IPS-11a (cell line): ENCODE results near the gene CD81.
"Not testable (repeated sequence)": the region's sequence is repeated elsewhere in the genome, so short reads cannot be mapped to it uniquely, and the experiment has no call there.

Source experiments
- H3K4me3 ChIP-seq: one replicate; pipeline ENCODE4 v1.5.1; 2013; ENCODE audit warnings: low read depth, low read length, control low read depth

The CD81 gene

DNA sequence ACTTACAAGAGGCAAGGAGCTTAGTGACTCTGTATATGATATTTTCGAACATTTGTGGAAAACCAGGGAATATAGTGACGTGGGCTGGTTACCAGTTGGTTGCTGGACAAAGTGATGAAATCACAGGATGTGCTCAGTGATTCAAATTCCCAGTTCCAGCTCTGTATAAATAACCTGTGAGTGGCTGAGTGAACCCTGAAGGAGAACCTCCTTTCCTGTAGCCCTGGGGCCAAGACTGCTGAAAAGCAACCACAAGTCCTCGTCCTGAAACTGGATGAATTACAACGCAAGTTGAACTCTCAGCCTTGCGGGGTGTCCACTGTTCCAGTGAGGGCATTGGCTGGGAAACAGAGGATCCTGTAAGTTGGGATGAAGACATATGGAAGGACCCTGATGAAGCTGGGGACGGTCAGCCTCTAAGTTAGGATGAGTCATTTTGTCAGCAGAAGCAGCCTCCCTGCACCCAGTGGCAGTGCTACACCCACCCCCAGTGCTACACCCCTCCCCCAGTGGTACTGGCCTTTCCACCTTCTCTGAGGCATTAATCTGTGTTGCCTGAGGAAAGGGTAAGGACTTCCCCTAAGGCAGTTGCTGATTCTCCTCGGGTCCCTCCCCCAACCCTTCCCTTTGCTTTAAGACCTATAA, 22.0 kb upstream of the CD81 start:
- no peak overlapping the region for H3K4me3 ChIP-seq

DNA sequence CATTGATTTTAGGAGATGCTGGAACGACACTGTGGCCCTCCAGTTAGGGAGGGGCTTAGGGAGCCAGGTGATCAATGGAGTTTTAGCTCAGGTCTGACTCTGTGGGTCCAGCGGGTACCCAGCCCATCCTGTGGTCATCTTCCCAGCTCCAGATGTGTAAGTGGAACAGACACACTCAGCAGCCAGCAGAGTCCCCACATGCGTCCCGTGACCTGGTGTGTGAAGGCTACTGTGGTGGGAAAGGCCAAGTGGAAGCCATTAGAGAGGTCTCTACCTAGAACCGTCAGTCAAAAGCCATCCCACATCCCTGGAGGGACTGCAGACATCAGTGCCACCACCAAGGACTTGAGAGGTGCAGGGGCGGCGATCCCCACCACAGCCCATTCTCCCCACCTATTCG, 19.9 kb upstream of the CD81 start:
- H3K4me3 ChIP-seq, result no peak overlapping the region

DNA sequence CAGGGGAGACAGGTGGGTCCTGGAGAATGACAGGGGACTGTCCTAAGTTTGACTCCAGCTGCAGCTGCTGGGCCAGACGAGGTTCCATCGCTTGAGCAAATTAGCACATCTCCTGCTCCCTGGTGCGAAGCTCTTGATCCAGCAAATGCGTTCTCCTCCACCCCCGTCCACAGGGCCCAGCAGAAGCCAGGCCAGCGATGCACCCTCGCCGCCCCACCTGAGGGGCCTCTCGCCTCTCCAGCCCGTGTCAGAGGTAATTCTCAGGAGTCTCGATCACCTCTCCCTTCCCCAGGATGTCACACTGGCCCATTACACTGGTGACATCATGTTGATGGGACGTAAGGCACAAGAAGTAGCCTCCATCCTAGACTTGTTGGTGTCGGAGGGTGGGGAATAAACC, 19.5 kb upstream of the CD81 start:
- not testable (repeated sequence) for H3K4me3 ChIP-seq

DNA sequence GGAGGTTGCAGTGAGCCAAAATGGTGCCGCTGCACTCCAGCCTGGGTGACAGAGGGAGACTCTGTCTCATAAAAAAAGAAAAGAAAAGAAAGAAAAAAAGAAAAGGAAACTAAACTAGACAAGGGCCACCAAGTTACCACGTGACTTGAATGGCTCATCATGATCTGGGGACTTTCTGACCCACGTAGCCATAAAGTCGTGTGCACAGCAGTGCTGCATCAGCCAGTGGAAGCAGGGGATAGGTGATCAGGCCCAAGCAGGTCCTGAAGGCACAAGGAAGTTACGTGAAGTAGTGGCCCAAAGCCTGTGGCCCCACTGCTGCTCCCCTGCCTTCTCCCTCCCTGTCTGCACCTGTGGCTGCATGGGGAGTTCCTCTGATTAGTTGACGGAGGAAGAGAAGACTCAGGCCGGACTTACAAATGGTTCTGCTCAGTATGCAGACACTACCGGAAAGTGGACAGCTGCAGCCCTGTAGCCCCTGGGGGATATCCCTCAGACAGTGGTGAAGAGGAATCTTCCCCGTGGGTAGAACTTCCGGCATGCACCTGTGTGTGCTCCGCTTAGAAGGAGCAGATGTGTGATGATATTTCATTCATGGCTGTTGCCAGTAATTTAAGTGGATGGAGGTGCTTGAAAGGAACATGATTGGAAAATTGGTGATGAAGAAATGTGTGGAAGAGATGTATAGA, 18.2 kb upstream of the CD81 start:
- H3K4me3 ChIP-seq, result no peak overlapping the region

DNA sequence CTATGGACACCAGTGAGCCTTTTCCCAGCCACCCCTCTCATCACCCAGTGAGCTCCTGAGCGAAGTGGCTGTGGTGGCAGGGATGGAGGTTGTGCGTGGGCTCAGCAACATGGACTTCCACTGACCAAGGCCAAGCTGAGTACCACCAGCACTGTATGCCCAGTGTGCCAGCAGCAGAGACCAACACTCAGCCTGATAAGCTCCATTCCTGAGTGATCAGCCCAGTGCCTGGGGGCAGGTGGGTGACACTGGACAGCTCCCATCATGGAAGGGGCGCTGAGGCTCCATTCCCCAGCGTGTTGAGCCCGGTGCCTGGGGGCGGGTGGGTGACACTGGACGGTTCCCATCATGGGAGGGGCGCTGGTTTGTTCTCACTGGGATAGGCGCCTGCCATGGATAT, 17.6 kb upstream of the CD81 start:
- H3K4me3 ChIP-seq, result no peak overlapping the region

DNA sequence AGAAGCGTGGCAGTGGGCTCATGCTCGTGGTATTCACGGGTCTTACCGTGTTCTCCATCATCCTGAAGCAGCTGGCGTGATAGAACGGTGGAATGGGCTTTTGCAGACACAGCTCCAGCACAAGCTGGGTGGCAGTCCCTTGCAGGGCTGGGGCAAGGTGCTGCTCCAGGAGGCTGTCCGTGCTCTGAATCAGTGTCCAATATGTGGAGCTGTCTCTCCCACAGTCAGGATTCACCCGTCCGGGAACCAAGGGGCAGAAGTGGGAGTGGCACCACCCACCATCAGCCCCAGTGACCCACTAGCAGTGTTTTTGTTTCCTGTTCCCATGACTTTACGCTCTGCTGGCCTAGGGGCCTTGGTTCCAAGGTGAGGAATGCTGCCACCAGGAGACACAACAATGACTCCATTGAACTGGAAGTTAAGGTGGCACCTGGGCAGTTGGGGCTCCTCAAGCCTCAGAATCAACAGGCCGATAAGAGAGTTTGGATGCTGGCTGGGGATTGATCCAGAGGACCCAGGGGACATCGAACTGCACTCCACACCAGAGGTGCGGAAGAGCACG, 16.9 kb upstream of the CD81 start:
- H3K4me3 ChIP-seq, result no peak overlapping the region

DNA sequence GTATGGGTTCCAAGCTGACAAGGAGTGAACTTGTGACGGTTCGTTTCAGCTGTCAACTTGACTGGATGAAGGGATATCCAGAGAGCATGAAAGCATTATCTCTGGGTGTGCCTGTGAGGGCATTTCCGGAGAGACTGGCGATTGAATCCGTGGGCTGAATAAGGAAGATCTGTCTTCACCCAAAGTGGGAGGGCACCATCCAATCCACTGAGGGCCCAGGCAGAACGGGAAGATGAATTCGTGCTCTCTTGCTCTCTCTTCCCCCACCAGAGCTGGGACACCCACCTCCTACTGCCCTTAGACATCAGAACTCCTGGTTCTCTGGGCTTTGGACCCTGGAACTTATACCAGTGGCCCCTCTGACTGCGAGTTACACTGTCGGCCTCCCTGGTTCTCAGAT, 15.5 kb upstream of the CD81 start:
- no peak overlapping the region for H3K4me3 ChIP-seq

DNA sequence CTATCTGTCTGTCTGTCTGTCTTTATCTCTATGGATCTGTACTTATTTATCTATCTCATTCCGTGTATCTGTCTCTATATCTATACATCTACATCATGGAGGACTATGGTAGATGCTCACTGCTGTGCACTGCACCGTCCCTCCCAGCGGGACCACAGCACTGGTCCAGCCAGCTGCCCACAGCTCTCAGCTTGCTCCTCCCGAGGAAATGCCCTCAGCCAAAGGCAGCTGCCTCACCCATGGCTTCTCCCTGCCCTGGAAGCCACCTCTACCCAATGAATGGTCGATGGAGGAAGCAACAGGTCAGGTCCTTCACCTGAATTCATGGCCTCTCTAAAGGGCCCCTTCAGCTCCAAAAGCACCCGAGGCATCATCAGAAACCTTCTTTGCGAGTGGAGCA, 14.7 kb upstream of the CD81 start:
- no peak overlapping the region for H3K4me3 ChIP-seq

DNA sequence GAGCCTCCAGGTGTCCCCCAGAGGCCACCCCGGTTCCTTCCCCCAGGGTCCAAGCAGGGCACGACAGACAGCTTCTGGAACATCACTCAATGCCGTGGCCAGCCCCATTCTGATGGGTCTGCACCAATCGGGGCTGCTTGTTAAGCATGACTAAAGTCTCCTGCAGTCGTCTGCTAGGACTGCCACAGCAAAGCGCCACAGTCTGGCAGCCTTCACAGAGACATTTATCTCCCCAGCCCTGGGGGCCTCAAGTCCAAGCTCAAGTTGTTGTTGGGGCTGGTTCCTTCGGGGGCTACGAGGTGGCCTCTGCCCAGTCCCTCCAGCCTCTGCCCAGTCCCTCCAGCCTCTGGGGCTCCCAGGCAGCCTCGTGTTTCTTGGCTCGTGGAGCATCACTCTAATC, 14.0 kb upstream of the CD81 start:
- H3K4me3 ChIP-seq, result no peak overlapping the region

DNA sequence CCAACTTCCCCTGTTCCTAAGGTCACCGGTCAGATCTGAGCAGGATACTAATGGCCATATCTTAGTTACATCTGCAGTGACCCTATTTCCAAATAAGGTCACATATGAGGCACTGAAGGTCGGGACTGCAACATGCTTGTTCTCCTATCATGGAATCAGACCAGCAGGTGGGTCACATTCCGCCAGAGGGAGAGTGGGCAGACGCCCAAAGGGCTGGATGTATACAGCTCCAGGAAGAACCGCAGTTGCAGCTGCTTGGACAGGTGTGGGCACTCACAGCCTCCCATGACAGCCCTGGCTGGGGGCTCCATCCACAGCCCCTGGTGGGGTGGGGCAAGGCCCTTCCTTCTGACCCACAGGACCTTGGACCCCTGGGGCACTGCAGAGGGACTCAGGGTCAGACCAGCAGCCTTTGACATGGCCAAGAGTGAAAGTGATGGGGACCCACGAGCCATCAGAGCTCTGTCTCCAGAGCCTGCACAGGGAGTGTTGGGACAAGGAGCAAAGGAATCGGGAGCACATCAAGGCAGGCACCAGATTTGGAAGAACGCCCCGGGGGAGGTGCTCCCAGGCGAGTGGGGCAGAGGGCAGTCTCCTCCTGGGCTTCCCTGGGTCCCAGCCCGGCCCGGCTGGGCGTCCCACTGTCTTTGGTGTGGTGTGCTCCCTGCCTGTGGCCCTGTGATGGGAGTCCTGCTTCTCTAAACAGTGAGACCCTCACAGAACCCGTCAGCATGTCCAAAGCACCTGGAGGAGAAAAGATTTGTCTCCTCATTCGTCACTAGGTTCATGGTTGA, 13.3 kb upstream of the CD81 start:
- H3K4me3 ChIP-seq, result no peak overlapping the region

DNA sequence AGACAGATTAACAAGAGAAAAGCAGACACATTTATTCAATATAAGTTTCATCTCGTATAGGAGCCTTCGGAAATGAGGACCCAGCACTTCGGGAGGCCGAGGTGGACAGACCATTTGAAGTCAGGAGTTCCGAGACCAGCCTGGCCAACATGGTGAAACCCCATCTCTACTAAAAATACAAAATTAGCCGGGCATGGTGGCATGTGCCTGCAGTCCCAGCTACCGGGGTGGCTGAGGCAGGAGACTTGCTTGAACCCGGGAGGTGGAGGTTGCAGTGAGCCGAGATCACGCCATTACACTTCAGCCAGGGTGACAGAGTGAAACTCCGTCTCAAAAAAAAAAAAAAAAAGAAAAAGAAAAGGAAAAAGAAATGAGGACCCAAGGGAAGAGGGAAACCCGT, 12.7 kb upstream of the CD81 start:
- H3K4me3 ChIP-seq, result not testable (repeated sequence)

DNA sequence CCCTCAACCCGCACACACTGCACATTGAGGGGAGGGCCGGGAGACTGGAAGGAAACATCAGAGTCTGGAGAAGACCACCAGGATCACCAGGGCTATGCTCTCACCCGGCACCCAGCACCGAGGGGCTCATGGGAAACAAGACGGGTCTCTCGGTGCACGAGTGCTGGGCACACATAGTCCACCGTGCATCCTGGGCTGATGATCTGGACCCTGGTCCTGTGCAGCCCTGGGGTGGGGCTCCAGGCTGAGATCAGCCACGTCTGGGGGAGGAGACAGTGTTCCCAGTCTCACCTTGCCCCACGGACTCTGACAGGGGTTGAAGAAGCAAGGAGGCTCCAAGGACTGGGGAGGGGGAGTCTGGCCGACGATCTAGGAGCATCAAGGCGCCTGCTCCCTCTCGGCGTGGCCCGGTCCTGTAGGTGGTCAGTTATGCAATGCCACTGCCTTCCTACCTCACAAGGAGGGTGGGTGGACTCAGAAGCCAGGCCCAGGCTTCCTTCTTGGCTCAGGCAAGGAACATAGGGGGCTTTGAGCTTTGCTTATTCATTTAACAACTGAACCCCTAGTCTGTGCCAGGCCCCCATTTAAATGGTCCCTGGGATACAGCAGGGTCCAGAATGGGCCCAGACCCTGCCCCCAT, 11.4 kb upstream of the CD81 start:
- no peak overlapping the region for H3K4me3 ChIP-seq

DNA sequence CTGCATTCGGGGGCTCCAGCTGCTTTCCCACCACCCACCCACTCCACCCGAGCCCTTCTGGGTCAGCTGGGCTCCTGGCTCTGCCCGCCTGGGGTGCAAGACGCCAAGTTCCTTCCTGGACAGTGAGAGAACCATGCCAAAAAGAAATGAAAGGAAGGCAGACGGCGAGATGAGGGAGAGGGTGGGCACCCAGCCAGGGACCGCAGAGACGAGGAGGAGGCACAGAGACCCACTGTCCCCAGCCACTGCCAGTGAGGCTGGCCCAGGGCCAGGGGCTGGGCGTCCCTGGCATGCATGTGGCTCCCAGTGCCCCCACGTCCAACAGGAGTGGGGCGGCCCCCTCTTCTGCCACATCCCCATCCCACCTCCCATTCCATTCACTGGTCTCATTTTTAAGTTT, 10.8 kb upstream of the CD81 start:
- H3K4me3 ChIP-seq, result no peak overlapping the region

DNA sequence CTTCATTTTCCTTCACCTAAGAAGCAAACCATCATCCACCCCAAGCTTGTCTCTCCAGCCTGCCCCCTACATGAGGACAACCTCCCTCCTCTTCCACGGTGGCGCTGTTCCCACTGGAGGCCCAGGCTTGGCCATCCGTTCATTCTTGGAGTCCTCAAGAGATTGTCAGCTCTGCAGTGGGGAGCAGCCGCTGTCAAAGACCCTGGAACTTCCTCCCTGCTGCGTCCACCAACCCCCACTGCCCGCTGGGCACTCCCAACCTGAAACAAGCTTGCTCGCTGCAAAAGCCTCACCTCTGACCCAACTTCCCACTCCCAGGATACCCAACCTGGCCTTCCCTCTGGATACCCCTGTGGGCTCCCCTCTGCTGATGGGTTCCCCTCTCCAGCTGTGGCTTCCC, 10.4 kb upstream of the CD81 start:
- no peak overlapping the region for H3K4me3 ChIP-seq

DNA sequence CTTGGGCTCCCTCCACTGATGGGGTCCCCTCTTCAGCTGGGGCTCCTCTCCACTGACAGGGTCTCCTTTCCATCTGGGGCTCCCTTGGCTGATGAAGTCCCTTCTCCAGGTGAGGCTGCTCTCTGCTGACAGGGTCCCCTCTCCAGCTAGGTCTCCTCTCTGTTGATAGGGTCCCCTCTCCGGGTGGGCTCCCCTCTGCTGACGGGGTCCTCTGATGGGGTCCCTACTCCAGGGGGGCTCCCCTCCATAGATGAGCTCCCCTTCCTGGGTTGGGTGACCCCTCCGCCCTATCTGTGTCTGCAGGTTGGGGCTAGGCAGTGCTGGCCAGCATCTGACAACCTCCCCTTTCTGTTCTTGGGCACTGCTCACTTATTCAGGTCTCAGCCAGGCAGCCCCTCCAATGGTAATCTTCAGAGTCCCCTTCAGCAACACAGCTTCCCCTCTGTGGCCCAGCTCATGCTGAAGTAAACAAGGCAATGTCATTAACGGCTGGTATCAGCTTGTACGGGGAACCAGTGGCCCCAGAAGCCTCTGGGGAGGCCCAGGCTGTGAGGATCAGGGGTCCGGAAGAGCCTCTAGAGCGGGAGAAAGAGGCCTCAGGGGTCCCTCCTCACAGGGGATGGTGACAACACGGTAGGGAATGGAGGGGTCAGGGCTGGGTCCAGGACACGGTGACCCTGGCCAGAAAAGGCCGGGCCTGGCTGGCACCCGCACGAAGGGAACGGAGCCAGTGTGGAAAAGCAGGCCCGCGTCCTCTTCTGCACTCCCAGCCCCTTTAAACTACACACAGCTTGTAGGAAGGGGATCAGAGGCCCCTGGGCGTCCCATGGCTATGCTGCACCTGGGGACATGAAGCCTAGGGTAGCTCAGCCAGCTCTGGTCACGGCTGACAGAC, 9.6 kb upstream of the CD81 start:
- no peak overlapping the region for H3K4me3 ChIP-seq

DNA sequence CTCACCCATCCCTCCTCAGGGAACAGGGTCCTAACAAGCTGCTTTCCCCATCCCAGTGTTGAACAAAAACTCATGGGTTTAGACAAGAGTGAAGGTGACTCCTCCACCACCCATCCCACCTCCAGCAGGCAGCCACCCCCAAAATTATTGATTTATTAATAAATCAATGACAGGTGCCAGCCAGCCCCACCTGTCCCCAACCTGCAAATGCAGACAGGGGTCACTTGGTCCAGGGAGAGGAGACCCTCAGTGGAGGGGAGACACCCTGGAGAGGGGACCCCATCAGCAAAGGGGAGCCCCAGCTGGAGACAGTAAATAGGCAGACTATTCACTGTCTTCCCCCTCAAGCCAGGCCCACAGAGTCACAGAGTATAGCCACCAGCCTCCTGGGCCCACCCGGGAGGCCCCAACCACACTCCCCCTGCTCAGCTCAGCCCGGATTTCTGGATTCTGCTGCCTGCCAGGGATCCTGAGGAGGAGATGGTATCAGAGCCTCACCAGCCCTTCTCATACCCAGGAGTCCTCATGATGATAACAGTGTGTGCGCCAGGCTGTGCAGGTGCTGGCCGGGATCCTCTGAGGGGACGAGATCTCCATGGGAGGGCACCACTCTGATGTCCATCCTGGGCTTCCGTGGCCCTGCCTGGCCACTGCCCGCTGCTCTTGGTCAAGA, 8.8 kb upstream of the CD81 start:
- no peak overlapping the region for H3K4me3 ChIP-seq

DNA sequence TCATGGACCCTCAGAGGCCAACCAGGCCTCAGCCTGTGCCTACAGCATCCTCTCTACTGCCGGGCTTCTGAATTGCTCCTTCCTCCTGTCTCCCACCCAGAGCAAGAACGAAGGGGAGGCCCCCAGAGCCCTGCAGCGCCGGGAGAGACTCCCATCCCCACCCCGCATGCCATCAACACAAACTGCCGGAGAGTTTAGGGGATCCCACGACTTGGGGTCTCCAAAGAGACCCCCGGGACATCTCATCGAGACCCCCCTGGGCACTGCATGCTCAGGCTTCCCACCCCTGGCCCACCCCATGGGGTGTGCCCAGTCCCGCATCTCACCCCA, 8.3 kb upstream of the CD81 start:
- no peak overlapping the region for H3K4me3 ChIP-seq

DNA sequence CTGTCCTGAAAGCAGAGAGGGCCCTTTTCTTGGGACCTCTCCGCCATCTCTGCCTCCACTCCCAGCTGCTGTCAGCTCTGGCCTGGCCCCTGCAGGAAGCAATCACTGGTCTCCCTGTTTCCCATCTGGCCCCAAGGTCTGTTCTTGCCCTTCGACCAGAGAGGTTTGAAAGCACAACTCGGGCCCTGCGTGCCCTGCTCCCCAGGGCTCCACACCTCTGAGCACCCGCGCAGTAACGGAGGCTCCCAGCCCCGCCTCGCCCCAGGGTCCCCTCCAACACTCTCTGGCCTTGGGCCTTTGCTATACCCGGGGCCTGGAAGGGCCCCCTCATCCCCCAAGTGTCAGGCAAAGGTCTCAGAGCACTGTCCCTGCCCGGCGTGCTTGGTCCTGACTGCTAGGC, 7.8 kb upstream of the CD81 start:
- no peak overlapping the region for H3K4me3 ChIP-seq

DNA sequence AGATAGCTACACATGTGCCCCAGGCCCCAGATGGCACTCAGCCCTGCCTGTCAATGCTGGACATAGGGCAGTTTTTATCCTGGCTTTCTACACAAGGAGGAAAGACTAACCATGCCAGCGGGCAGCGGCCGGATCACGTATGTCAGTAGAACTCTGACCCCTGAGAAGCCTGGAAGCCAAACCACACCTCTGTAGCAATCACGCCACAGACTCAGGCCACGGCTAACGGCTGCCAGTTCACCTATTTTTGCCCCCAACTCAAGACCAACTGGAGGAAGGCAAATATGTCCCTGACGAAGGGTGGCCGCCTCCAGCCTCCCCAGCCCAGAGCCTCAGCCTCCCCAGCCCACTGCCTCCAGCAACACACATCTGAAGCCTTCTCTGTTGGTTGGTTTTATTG, 7.2 kb upstream of the CD81 start:
- H3K4me3 ChIP-seq, result no peak overlapping the region
